ENCODE measurements around the gene GULP1. TPM values are rescaled to one million over a fixed set of nuclear protein-coding genes. Genes with fewer than 3 reads are reported as not detected.
"Not testable (repeated sequence)": the region's sequence is repeated elsewhere in the genome, so short reads cannot be mapped to it uniquely, and the experiment has no call there.

Gene GULP1
- total RNA-seq, 1 donor from 2014 or later, result 39.4 TPM

GRCh38 chr2:188601927-188602326, 310.3 kb downstream of the GULP1 start:
- peaks cover 6% of the 10 kb centered on the region for H3K4me1 ChIP-seq (ENCODE audit: insufficient read depth, low read length)
- H3K4me1 Mint-ChIP-seq (ENCODE audit: low read depth, unreplicated experiment), result peaks cover 35% of the 10 kb centered on the region
- H3K9me3 Mint-ChIP-seq (ENCODE audit: unreplicated experiment), result peaks cover 3% of the 10 kb centered on the region
- peak overlapping the region; percentile 85 for H3K27ac Mint-ChIP-seq (ENCODE audit: unreplicated experiment)
- no peaks in the 10 kb centered on the region for H4K20me1 ChIP-seq (ENCODE audit: insufficient read depth, low read length)
- no peak overlapping the region for H3K9ac ChIP-seq (ENCODE audit: low read length)
- no peaks in the 10 kb centered on the region for H3K79me2 ChIP-seq (ENCODE audit: insufficient read depth, low read length)
- no peak overlapping the region for H3K27ac ChIP-seq (ENCODE audit: low read depth, low read length)
- no peak overlapping the region for H2AFZ ChIP-seq (ENCODE audit: low read depth, low read length)
- no peak overlapping the region for H3K4me3 ChIP-seq (ENCODE audit: insufficient read depth, low read depth, low read length)
- H3K27me3 Mint-ChIP-seq (ENCODE audit: low read depth, unreplicated experiment), result no peaks in the 10 kb centered on the region
- DNase-seq (ENCODE audit: low read depth) (peak; percentile 99), FAIRE-seq (peak; percentile 26)
- H3K36me3 Mint-ChIP-seq (ENCODE audit: low read depth, unreplicated experiment), result no peaks in the 10 kb centered on the region
- H3K4me3 Mint-ChIP-seq (ENCODE audit: unreplicated experiment), result no peak overlapping the region
- H3K4me2 ChIP-seq (ENCODE audit: low read length), result no peak overlapping the region
- no peaks in the 10 kb centered on the region for H3K9me3 ChIP-seq (ENCODE audit: insufficient read depth, low read depth, low read length)
- H3K36me3 ChIP-seq (ENCODE audit: insufficient read depth, low read length), result no peaks in the 10 kb centered on the region
- no peaks in the 10 kb centered on the region for H3K27me3 ChIP-seq (ENCODE audit: insufficient read depth, low read length)
- TF ChIP-seq CTCF (IDR thresholded peaks at IDR 0.05; ENCODE audit: insufficient read depth, low read depth, low read length) (no peak), EZH2 (IDR thresholded peaks at IDR 0.05; ENCODE audit: insufficient read depth, low read length) (no peak)

GRCh38 chr2:188604579-188604978, 312.9 kb downstream of the GULP1 start:
- no peaks in the 10 kb centered on the region for H3K36me3 Mint-ChIP-seq (ENCODE audit: low read depth, unreplicated experiment)
- DNase-seq (ENCODE audit: low read depth) (no peak), FAIRE-seq (no peak)
- Histone ChIP-seq H3K9me3 (ENCODE audit: insufficient read depth, low read depth, low read length) (no peaks in the 10 kb centered on the region), H3K9ac (ENCODE audit: low read length) (no peak overlapping the region), H3K27me3 (ENCODE audit: insufficient read depth, low read length) (no peaks in the 10 kb centered on the region), H3K79me2 (ENCODE audit: insufficient read depth, low read length) (no peaks in the 10 kb centered on the region), H3K4me2 (ENCODE audit: low read length) (no peak overlapping the region), H3K4me1 (ENCODE audit: insufficient read depth, low read length) (peaks cover 4% of the 10 kb centered on the region), H4K20me1 (ENCODE audit: insufficient read depth, low read length) (no peaks in the 10 kb centered on the region), H2AFZ (ENCODE audit: low read depth, low read length) (no peak overlapping the region), H3K36me3 (ENCODE audit: insufficient read depth, low read length) (no peaks in the 10 kb centered on the region), H3K27ac (ENCODE audit: low read depth, low read length) (no peak overlapping the region), H3K4me3 (ENCODE audit: insufficient read depth, low read depth, low read length) (no peak overlapping the region)
- H3K9me3 Mint-ChIP-seq (ENCODE audit: unreplicated experiment), result peaks cover 3% of the 10 kb centered on the region
- no peaks in the 10 kb centered on the region for H3K27me3 Mint-ChIP-seq (ENCODE audit: low read depth, unreplicated experiment)
- H3K4me3 Mint-ChIP-seq (ENCODE audit: unreplicated experiment), result no peak overlapping the region
- H3K27ac Mint-ChIP-seq (ENCODE audit: unreplicated experiment), result no peak overlapping the region
- peaks cover 33% of the 10 kb centered on the region for H3K4me1 Mint-ChIP-seq (ENCODE audit: low read depth, unreplicated experiment)
- TF ChIP-seq CTCF (IDR thresholded peaks at IDR 0.05; ENCODE audit: insufficient read depth, low read depth, low read length) (no peak), EZH2 (IDR thresholded peaks at IDR 0.05; ENCODE audit: insufficient read depth, low read length) (no peak)

- H3K36me3 ChIP-seq (ENCODE audit: insufficient read depth, low read length); H3K9me3 Mint-ChIP-seq (ENCODE audit: unreplicated experiment); H3K79me2 ChIP-seq (ENCODE audit: insufficient read depth, low read length); H3K27me3 ChIP-seq (ENCODE audit: insufficient read depth, low read length); H3K4me3 ChIP-seq (ENCODE audit: insufficient read depth, low read depth, low read length); H3K4me2 ChIP-seq (ENCODE audit: low read length); H3K36me3 Mint-ChIP-seq (ENCODE audit: low read depth, unreplicated experiment); H3K27me3 Mint-ChIP-seq (ENCODE audit: low read depth, unreplicated experiment); H3K9me3 ChIP-seq (ENCODE audit: insufficient read depth, low read depth, low read length); DNase-seq (ENCODE audit: low read depth); H4K20me1 ChIP-seq (ENCODE audit: insufficient read depth, low read length); H2AFZ ChIP-seq (ENCODE audit: low read depth, low read length); FAIRE-seq; H3K27ac Mint-ChIP-seq (ENCODE audit: unreplicated experiment); H3K4me3 Mint-ChIP-seq (ENCODE audit: unreplicated experiment); H3K9ac ChIP-seq (ENCODE audit: low read length); H3K27ac ChIP-seq (ENCODE audit: low read depth, low read length); H3K4me1 ChIP-seq (ENCODE audit: insufficient read depth, low read length): not testable (repeated sequence)
- H3K4me1 Mint-ChIP-seq (ENCODE audit: low read depth, unreplicated experiment), result peaks cover 25% of the 10 kb centered on the region
Measured at GRCh38 chr2:188605609-188606584, 314.2 kb downstream of the GULP1 start.

- not testable (repeated sequence) for H3K9me3 ChIP-seq (ENCODE audit: insufficient read depth, low read depth, low read length); H3K36me3 Mint-ChIP-seq (ENCODE audit: low read depth, unreplicated experiment); H2AFZ ChIP-seq (ENCODE audit: low read depth, low read length); H3K4me3 Mint-ChIP-seq (ENCODE audit: unreplicated experiment); H3K79me2 ChIP-seq (ENCODE audit: insufficient read depth, low read length); H3K36me3 ChIP-seq (ENCODE audit: insufficient read depth, low read length); H3K9ac ChIP-seq (ENCODE audit: low read length); H4K20me1 ChIP-seq (ENCODE audit: insufficient read depth, low read length); H3K27me3 Mint-ChIP-seq (ENCODE audit: low read depth, unreplicated experiment); H3K9me3 Mint-ChIP-seq (ENCODE audit: unreplicated experiment); H3K4me3 ChIP-seq (ENCODE audit: insufficient read depth, low read depth, low read length); DNase-seq (ENCODE audit: low read depth); H3K27ac ChIP-seq (ENCODE audit: low read depth, low read length); FAIRE-seq; H3K4me2 ChIP-seq (ENCODE audit: low read length); H3K27ac Mint-ChIP-seq (ENCODE audit: unreplicated experiment); H3K27me3 ChIP-seq (ENCODE audit: insufficient read depth, low read length); H3K4me1 ChIP-seq (ENCODE audit: insufficient read depth, low read length)
- H3K4me1 Mint-ChIP-seq (ENCODE audit: low read depth, unreplicated experiment), result peaks cover 19% of the 10 kb centered on the region
Measured at GRCh38 chr2:188606596-188606995, 314.9 kb downstream of the GULP1 start.

All from astrocyte (in vitro differentiated cells and primary cell).